SU-DHL-6 (cell line): ENCODE data around the gene CHD2.

Experiments
- EZH2phosphoT487 ChIP-seq: fragments of 200-600 bp; sonication (generic), shearing (Covaris generic); conservative IDR thresholded peaks from 2 replicates; pipeline ENCODE4 v1.6.1; 2018; ENCODE audit warnings: mild to moderate bottlenecking, antibody characterized with exemption, low read length, moderate library complexity, mixed read lengths
- TF ChIP-seq, protein P1 (sequence below): fragments of 200-600 bp; sonication (generic); IDR thresholded peaks from one replicate; pipeline ENCODE4 v1.5.1; 2017; ENCODE audit warnings: antibody characterized with exemption, mild to moderate bottlenecking, low read length, moderate library complexity; ENCODE audit not compliant: insufficient read depth, poor library complexity, severe bottlenecking

DNA sequence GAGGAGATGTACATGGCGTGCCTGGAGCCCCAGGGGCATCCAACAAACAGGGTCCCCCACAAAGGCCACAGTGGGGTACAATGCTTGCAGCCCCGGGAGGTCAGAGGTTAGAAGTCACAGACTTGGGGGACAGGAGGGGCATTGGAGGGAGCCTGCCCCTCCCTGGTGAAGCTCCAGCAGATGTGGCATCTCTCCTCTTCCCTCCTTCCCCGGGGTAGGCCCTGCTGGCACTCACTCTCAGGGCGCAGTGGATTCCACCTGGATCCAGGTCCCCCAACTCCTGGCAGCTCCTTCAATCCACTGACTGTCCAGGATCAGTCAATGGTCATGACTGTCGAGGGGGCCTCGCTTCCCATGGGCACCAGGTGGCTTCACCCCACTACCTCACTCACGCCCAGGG is 156.7 kb downstream of the CHD2 start:
- TF ChIP-seq, protein P1, sequence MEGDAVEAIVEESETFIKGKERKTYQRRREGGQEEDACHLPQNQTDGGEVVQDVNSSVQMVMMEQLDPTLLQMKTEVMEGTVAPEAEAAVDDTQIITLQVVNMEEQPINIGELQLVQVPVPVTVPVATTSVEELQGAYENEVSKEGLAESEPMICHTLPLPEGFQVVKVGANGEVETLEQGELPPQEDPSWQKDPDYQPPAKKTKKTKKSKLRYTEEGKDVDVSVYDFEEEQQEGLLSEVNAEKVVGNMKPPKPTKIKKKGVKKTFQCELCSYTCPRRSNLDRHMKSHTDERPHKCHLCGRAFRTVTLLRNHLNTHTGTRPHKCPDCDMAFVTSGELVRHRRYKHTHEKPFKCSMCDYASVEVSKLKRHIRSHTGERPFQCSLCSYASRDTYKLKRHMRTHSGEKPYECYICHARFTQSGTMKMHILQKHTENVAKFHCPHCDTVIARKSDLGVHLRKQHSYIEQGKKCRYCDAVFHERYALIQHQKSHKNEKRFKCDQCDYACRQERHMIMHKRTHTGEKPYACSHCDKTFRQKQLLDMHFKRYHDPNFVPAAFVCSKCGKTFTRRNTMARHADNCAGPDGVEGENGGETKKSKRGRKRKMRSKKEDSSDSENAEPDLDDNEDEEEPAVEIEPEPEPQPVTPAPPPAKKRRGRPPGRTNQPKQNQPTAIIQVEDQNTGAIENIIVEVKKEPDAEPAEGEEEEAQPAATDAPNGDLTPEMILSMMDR: no peak
- no peak for TF ChIP-seq EZH2phosphoT487
